ENCODE measurements around the gene TRAF3IP3. TPM values are rescaled to one million over a fixed set of nuclear protein-coding genes. Genes with fewer than 3 reads are reported as not detected.
A peak's percentile ranks its signal among the peaks of the same experiment; 100 is the strongest.

TRAF3IP3 gene
- polyA plus RNA-seq, 1 of the 3 experiments (the other 2 are of a cell fraction): 0.31 TPM

GRCh38 chr1:209769171-209769904, 13.5 kb downstream of the TRAF3IP3 start:
- peak; percentile 31 for DNase-seq
- Histone ChIP-seq H3K4me1 (ENCODE audit: control insufficient read depth in 1 of 2, insufficient read depth in 2 of 2, low read depth in 1 of 2, low read length in 1 of 2) (peaks cover 18 to 38% of the 10 kb centered on the region in 2 experiments), H4K20me1 (ENCODE audit: insufficient read depth) (no peaks in the 10 kb centered on the region), H3K9ac (peak overlapping the region; percentile 85), H3K9me2 (no peaks in the 10 kb centered on the region), H2AFZ (ENCODE audit: low read depth) (peak overlapping the region; percentile 57), H3K9me3 (no peaks in the 10 kb centered on the region), H3K4me3 (ENCODE audit: low read depth in 2 of 2, low read length in 1 of 2) (no peak overlapping the region), H3K4me2 (peak overlapping the region; percentile 70), H3K27me3 (ENCODE audit: insufficient read depth) (no peaks in the 10 kb centered on the region), H3K27ac (ENCODE audit: low read depth in 2 of 2, low read length in 1 of 2) (peak overlapping the region; percentile 90 to 100), H3K79me2 (ENCODE audit: insufficient read depth) (no peaks in the 10 kb centered on the region), H3K36me3 (replicated peaks in 1 of 2; ENCODE audit: control insufficient read depth in 1 of 2, insufficient read depth in 2 of 2, low read length in 1 of 2) (no peaks in the 10 kb centered on the region), H3F3A (replicated peaks; ENCODE audit: insufficient read depth) (peaks cover 38% of the 10 kb centered on the region)
- ChIA-PET CTCF (interaction anchor here (1.1 kb wide), 2 partner anchors 9 to 21 kb away, joined by 3 to 4 read pairs; no protein-coding TSS in a partner anchor), POLR2A (no interaction called here)
- WGBS (ENCODE audit: low lambda C conversion rate): 18% methylated on average over 13 of the region's 13 CpGs
- no peak for TF ChIP-seq CHD2 (IDR thresholded peaks at IDR 0.05; ENCODE audit: low read length, partially characterized antibody)
- peak; percentile 98 for TF ChIP-seq MEF2A (IDR thresholded peaks at IDR 0.05; ENCODE audit: borderline replicate concordance, low read depth)
- TF ChIP-seq CTCF (IDR thresholded peaks at IDR 0.05): no peak
- no peak for TF ChIP-seq RCOR1 (IDR thresholded peaks at IDR 0.05; ENCODE audit: low read length)
- peak; percentile 45 to 99 for TF ChIP-seq EP300 (IDR thresholded peaks at IDR 0.05; ENCODE audit: borderline replicate concordance in 1 of 2, low read depth in 1 of 2, low read length in 1 of 2)
- no peak; the same call in 1 of the 2 replicates for TF ChIP-seq SIN3A (IDR thresholded peaks at IDR 0.05; ENCODE audit: borderline replicate concordance, low read depth, low read length)
- no peak for TF ChIP-seq USF2 (IDR thresholded peaks at IDR 0.05; ENCODE audit: borderline replicate concordance, low read depth, low read length)
- peak; percentile 89 for TF ChIP-seq MAX (IDR thresholded peaks at IDR 0.05; ENCODE audit: low read depth)
- peak; percentile 72 for TF ChIP-seq YY1 (IDR thresholded peaks at IDR 0.05; ENCODE audit: low read depth)
- no peak for TF ChIP-seq IRF3 (IDR thresholded peaks at IDR 0.05; ENCODE audit: low read depth, low read length)
- TF ChIP-seq TCF12 (IDR thresholded peaks at IDR 0.05): peak; percentile 99
- peak; percentile 88 for TF ChIP-seq ZBTB33 (IDR thresholded peaks at IDR 0.05; ENCODE audit: borderline replicate concordance, low read depth)
- TF ChIP-seq REST (IDR thresholded peaks at IDR 0.05; ENCODE audit: low read depth, low read length): no peak; the same call in none of the 2 replicates
- peak; percentile 94 for TF ChIP-seq PBX3 (IDR thresholded peaks at IDR 0.05)
- peak; percentile 39; the same call in 1 of the 2 replicates for TF ChIP-seq TAF1 (IDR thresholded peaks at IDR 0.05; ENCODE audit: borderline replicate concordance, low read depth, low read length)
- peak; percentile 96 for TF ChIP-seq FOXM1 (IDR thresholded peaks at IDR 0.05; ENCODE audit: low read depth)
- peak; percentile 82; the same call in 1 of the 2 replicates for TF ChIP-seq FOSL2 (IDR thresholded peaks at IDR 0.05; ENCODE audit: borderline replicate concordance, low read depth)
- no peak for TF ChIP-seq GATA2 (CRISPR knock-in tag; IDR thresholded peaks at IDR 0.05)
- no peak for TF ChIP-seq NRF1 (IDR thresholded peaks at IDR 0.05; ENCODE audit: low read depth, low read length)
- TF ChIP-seq EZH2phosphoT487 (IDR thresholded peaks at IDR 0.05; ENCODE audit: borderline replicate concordance, low read depth): no peak

All from SK-N-SH (cell line).